HG03432 (cell line): Measurements from ENCODE around the gene NFKB2.
A peak's percentile ranks its signal among the peaks of the same experiment; 100 is the strongest.

Source experiments
- ATAC-seq: cut with Tn5 transposase; IDR thresholded peaks from one replicate; pipeline ENCODE4 v1.9.1; 2021; ENCODE audit warnings: mild to moderate bottlenecking, moderate library complexity; ENCODE audit not compliant: unreplicated experiment

NFKB2 gene

GRCh38 chr10:102444851-102445250 is 49.3 kb downstream of the NFKB2 start:
- no peak for ATAC-seq

GRCh38 chr10:102449321-102450123 is 54.0 kb downstream of the NFKB2 start:
- peak; percentile 46 for ATAC-seq

GRCh38 chr10:102450124-102450373 is 54.5 kb downstream of the NFKB2 start:
- no peak for ATAC-seq

- ATAC-seq, result peak; percentile 79
These were observed 55.0 kb downstream of the NFKB2 start for GRCh38 chr10:102450374-102451104.

GRCh38 chr10:102451105-102451969 is 55.8 kb downstream of the NFKB2 start, which contains the start of gene C10orf95:
Gene C10orf95, minus strand, starts transcription at chr10:102451543. Its CDS starts 450 bp downstream, at chr10:102451093.
- no peak for ATAC-seq
